ENCODE results near the gene JMJD1C.
"Not testable (repeated sequence)": the region's sequence is repeated elsewhere in the genome, so short reads cannot be mapped to it uniquely, and the experiment has no call there.

Gene JMJD1C

DNA sequence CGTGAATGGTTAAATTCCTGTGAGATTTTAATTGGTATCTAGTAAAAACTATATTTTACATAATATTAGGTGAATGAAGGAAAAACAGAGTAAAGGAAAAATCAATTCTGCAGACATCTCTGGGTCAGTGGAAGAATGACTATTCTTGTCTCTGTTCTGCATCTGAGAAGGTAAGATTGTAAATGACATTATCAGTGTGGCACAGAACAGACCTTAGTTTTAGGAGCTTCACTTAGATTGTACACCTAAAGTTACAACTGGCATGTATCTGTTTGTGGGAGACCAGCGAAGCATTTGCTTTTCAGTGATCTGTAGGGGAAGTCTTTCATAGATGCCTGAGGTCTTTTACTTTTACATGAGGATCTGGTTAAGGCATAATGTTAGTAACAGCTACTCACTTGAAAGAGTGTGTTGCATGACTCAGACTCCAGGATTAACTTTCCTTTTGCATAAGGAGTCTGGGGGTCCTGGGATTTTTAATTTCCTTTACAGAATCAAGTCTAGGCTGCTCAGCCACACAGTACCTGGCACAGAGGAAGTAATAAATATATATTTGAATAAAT, 56.2 kb downstream of the JMJD1C start:
- DNase-seq (ENCODE audit: low read depth) = peak; percentile 41

DNA sequence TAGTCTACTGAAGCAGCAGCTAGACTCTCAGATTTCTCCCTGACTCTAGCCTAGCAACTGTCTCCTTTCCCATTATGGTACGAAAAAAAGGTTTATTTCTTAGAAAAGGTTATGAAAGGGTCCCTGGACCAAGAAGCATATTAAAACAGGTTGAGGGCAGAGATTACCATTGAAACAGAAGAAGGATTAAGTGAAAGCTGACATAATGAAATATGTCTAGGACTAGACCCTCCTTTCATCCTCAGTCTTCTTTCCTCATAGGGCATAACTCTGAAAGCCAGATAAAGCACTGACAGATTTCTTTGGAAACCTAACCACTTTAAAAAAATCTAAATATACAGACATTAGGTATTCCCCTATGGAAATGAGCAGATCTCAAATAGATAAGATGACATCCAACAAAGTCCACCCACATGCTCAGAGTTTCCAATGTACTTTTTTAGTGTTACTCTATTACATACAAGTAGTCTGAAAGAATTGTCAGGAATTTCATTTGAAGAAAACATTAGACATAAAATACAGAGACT, 58.6 kb downstream of the JMJD1C start:
- DNase-seq (ENCODE audit: low read depth) = no peak

DNA sequence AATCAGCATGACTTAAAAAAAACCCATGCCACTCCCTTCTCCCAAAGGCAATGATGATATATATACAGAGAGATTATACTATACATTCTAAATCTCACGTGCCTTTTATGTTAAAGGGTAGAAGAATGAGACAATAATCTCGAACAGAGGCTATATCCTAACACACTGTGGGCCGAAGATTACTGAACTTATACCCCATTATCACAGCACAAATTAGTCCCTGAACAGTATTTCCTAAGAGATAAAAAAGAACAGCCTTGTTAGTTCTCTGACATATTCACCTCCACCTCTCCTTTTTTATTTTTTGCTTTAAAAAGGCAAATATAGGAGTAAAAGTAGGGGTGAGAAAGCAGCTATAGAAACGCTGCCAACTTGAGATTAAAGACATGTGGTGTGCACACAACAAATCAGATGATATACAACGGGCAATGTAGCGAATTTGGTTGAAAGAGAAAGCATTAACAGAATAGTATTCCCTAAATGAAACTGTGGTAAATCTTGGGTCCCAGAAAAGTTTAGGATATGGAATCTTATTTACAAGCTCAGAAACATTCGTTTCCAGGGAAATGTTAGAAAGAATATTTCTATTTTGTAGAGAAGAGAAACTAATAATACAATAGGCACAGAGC, 69.5 kb downstream of the JMJD1C start:
- DNase-seq (ENCODE audit: low read depth) = peak; percentile 34

DNA sequence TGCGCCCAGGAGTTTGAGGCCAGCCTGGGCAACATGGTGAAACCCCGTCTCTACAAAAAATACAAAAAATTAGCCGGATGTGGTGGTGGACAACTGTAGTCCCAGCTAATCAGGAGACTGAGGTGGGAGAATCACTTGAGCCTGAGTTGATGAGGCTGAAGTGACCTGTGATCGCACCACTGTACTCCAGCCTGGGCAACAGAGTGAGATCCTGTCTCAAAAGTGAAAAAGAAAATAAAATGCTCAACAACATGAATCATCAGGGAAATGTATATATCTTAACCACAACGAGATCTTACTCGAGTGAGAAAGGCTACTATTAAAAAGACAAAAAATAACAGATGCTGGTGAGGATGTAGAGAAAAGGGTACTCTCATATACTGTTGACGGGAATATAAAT, 72.7 kb downstream of the JMJD1C start:
- no peak for DNase-seq (ENCODE audit: low read depth)

DNA sequence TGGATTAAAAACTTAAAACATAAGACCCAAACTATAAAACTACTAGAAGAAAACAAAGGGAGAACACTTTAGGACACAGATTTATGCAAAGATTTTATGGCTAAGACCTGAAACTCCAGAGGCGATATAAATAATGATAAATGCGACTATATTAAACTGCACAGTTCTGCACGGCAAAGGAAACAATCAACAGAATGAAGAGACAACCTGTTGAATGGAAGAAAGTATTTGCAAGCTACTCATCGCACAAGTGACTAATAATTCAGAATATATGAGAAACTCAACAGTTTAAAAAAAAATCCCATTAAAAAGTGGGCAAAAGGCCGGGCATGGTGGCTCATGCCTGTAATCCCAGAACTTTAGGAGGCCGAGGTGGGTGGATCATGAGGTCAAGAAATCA, 73.6 kb downstream of the JMJD1C start:
- no peak for DNase-seq (ENCODE audit: low read depth)

DNA sequence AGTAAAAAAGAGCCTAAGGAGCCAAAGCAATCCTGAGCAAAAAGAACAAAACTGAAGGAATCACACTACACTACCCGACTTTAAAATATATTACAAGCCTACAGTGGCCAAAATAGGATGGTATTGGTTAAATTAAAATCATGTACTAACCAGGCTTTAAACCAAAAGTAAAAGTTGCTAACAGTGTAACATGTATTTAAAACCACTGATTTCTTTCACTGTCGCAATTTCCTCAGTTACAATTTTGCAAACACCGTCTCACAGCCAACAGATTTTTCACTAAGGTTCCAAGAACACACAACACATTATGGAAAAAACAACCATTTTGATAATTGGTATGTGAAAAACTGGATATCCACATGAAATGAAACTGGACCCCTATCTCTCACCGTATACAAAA, 74.0 kb downstream of the JMJD1C start:
- no peak for DNase-seq (ENCODE audit: low read depth)

DNA sequence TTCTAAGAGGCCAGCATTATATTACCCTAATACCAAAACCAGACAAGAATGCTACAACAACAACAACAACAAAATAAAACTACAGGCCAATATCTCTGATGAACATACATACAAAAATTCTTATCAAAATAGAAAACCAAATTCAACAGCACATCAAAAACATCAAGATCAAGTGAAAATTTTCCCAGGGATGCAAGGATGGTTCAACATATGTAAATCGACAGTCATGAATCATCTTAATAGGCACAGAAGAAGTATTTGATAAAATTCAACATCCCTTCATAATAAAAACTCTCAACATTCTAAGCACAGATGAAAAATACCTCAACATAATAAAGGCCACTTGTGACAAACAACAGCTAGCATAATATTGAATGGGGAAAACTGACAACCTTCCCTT, 75.3 kb downstream of the JMJD1C start:
- no peak for DNase-seq (ENCODE audit: low read depth)

DNA sequence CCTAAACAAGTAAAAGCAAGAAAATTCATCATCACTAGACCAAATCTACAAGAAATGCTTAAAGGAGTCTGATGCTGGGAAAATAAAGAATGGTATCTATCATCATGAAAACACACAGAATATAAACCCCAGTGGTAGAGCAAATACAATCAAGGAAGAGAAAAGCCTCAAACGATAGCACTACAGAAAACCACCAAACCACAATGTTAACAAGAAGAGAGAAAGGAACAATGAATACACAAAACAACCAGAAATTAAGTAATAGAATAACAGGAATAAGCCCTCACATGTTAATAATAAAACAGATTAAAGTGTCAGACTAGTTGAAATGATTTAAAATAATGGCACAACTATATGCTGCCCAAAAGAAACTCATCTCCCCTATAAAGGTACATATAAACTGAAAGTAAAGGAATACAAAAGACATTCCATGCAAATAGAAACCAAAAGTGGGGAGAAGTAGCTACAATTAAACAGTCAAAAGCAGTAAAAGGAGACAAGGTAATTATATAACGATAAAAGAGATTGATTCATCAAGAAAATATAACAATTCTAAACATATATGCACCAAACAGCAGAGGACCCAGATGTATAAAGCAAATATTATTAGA, 77.3 kb downstream of the JMJD1C start:
- peak; percentile 5 for DNase-seq (ENCODE audit: low read depth)

DNA sequence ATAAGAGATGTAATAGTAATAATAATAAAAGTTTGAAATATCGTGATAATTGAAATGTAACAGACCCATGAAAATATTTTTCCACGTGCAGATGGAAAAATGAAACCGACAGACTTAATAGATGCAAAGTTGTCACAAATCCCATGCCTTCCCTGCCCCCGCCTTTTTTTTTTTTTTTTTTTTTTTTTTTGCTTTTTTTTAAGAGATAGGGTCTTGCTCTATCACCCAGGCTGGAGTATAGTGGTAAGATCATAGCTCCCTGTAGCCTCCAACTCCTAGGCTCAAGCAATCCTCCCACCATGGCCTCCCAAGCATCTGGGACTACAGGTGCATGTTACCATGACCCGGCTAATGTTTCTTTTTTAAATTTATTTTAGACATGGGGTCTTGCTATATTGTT, 80.5 kb downstream of the JMJD1C start:
- no peak for DNase-seq (ENCODE audit: low read depth)

DNA sequence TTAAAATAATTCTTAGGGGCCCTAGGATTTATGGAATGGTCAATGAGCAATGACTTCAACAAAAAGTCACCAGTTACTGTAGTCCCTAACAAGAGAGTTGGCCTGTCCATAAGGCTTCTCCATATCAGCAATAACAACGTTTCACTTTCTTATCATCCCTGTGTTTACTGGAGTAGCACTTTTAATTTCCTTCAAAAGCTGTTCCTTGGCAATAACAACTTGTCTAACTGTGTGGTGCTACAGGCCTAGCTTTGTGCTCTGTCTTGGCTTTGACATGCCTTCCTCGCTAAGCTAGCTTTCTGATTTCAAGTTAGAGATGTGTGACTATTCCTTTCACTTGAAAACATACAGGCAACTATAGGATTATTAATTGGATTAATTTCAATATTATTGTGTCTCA, 81.1 kb downstream of the JMJD1C start:
- no peak for DNase-seq (ENCODE audit: low read depth)

DNA sequence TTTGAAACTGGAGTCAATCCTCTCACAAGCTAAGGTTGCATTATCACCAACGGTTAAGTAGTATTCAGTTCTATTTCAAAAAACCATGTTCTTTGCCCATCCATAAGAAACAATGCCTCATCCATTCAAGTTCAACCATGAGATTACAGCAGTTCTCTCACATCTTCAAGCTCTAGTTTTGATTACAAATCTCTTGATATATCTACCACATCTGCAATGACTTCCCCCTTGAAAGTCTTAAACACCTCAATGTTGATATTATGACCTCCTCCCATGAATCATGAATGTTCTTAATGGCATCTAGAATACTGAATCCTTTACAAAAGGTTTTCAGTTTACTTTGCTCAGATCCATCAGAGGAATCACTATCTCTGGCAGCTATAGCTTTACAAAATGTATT, 81.8 kb downstream of the JMJD1C start:
- no peak for DNase-seq (ENCODE audit: low read depth)

DNA sequence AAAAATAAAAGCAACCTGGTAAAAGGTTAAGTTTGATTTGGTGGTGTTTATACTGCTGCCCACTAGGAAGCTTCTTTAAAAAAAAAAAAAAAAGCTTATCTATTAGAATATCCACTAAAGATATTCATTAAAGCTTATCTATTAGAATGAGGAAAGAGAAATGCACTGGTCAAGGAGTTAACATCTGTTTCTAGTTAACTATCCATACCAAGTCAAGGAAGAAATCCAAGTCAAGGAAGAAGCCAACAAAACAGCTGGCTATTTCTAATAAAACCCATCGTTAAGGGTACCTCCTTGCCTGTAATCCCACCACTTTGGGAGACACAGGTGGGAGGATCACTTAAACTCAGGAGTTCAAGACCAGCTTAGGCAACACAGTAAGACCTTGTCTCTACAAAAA, 82.6 kb downstream of the JMJD1C start:
- peak; percentile 15 for DNase-seq (ENCODE audit: low read depth)

DNA sequence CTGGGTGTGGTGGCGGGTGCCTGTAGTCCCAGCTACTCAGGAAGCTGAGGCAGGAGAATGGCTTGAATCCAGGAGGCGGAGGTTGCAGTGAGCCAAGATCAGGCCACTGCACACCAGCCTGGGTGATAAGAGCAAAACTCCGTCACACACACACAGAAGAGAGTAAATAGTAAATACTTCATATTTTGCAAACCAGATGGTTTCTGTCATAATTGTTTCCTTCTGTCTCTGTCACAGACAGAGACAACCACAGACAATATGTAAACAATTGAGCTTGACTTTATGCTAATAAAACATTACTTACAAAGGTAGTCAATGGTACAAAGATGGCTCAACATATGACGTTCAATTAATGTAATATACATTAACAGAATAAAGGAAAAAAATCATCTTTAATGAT, 83.7 kb downstream of the JMJD1C start:
- peak; percentile 28 for DNase-seq (ENCODE audit: low read depth)

DNA sequence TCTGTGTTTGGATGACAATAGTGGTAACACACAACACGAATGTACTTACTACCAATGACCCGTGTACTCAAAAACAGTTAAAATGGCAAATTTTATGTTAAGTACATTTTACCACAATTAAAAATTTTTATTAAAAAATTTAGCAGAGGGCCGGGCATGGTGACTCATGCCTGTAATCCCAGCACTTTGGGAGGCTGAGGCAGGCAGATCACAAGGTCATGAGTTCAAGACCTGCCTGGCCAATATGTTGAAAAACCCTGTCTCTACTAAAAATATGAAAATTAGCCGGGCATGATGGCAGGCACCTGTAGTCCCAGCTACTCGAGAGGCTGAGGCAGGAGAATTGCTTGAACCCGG, 88.5 kb downstream of the JMJD1C start:
- DNase-seq (ENCODE audit: low read depth) = not testable (repeated sequence)

DNA sequence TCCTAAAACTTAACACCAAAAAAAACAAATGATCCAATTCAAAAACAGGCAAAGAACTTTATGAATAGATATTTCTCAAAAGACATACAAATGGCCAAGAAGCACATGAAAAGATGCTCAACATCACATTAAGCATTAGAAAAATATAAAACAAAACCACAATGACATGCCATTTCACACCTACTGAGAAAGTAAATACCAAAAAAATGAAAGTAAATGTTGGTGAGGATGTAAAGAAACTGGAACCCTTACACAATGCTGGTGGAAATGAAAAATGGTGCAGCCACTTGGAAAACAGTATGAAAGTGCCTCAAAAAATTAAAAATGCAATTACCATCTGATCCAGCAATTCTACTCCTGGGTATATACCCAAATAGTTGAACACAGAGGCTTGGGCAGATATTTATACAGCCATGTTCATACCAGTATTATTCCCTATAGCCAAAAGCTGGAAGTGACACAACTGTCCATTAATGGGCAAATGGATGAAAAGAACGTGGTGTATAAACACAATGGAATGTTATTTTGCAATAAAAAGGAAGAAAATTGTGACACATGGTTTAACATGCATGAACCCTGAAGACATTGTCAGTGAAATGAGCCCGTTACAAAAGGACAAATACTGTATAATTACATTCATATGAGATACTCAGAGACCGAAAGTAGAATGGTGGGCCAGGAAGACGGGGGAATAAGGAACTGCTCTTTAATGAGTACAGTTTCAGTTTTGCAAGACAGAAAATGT, 89.0 kb downstream of the JMJD1C start:
- DNase-seq (ENCODE audit: low read depth) = peak; percentile 96

DNA sequence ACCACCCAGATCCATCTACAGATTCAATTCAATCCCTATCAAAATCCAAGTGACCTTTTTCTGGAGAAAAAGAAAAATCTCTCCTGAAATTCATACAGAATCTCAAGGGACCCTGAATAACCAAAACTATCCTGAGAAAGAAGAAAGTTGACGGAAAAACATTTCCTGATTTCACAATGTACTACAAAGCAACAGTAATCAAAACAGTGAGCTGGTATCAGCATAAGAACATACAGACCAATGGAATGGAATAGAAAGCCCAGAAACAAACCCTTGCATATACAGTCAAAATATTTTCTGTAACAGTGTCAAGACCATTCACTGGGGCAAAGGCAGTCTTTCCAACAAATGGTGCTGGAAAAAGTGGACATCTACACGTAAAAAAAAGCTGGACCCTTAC, 89.9 kb downstream of the JMJD1C start:
- peak; percentile 85 for DNase-seq (ENCODE audit: low read depth)

DNA sequence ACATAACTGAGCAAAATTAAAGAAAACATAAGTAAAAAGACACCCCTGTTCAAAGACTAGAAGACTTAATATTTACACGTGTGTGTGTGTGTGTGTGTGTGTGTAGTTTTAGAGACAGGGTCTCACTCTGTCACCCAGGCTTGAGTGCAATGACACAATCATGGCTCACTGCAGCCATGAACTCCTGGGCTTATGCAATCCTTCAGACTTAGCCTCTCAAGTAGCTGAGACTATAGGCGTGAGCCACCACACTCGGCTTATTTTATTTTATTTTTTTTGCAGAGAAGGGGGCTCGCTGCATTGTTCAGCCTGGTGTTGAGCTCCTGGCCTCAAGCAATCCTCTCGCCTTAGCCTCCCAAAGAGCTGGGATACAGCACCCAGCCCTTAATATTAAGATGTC, 90.3 kb downstream of the JMJD1C start:
- no peak for DNase-seq (ENCODE audit: low read depth)

DNA sequence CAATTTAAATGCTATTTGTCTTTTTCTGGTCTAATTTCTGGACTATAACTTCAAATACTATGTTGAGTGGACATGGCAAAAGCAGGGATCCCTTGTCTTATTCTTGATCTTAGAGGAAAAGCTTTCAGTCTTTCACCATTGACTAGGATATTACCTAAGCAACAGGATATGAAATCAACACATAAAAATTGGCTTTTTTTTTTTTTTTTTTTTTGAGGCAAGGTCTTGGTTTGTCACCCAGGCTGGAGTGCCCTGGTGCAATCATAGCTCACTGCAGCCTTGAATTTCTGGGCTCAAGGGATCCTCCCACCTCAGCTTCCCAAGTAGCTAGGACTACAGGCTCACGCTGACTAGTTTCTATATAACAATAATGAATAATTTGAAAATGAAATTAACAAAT, 90.8 kb downstream of the JMJD1C start:
- no peak for DNase-seq (ENCODE audit: low read depth)

DNA sequence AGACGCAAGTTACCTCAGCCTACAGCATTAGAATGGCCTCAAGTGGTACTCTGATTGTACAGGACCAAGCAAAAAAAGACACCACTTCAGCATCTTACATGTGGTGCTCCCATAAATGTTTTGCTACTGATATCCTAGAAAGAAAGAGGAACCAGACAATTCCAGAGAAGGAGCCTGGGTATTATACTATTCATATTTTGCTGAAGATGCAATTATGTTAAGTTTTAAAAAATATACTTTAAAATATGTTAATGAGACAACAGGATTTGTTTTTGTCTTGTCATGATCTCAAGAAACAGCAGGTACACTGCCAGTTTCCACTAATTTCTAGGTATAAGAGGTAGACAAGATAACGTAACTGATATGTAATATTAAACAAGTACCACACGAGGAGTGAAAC, 92.6 kb downstream of the JMJD1C start:
- no peak for DNase-seq (ENCODE audit: low read depth)

DNA sequence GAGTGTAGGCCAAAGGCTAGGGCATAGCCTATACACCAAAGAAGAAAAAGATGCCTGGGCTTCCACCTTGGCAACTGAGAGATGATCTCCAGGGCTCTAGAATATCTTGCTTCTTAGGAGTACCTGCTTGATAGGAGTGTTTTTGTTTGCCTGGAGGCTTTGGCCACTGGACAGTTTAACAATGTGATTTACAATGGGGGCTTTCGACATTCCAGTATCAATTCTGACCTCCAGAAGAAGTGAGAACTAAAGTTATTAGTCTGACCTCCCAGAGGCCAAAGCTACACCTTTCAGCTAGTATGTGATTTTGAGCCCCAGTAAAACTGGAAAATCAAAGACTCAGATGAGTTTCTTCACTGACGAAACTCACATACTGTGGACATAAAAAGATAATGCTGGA, 96.1 kb downstream of the JMJD1C start:
- no peak for DNase-seq (ENCODE audit: low read depth)

DNA sequence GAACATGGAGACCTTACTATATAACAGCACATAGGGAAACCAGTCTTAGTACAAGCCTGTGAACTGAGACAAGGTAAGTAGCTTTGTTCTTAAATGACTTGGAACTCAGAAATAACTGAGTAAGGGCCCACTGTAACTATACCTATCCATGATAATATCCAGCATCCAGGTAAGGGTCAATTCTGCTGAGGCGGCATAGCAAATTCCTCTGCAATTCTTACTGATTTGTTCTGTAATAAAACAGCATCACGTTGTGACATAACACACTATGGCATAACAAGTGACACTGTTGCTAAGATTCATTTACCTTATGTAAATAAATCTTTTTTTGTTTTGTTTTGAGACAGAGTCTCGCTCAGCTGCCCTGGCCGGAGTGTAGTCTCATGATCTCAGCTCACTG, 97.4 kb downstream of the JMJD1C start:
- no peak for DNase-seq (ENCODE audit: low read depth)

DNA sequence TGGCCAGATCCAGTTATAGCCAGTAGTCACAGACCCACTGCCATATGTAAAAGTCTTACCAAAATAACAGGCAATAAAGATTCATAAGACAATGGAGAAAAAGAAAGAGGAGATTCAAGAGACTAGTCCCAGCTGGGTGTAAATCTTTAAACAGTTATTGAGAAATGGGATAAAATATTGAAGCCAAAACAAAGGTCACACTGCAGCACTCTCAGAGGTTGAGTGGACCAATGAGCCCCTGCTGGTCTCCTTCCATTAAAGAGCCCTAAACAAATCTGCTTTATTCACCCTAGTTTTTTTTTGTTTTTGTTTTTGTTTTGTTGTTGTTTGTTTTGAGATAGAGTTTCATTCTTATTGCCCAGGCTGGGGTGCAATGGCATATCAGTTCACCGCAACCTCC, 98.8 kb downstream of the JMJD1C start:
- no peak for DNase-seq (ENCODE audit: low read depth)
